Measurements from ENCODE around the gene NACC2. TPM values are rescaled to one million over a fixed set of nuclear protein-coding genes. Genes with fewer than 3 reads are reported as not detected.

NACC2 gene
- total RNA-seq, 6 experiments from 2014 or later = 10.9 to 25.8 (median 13.8) TPM

DNA sequence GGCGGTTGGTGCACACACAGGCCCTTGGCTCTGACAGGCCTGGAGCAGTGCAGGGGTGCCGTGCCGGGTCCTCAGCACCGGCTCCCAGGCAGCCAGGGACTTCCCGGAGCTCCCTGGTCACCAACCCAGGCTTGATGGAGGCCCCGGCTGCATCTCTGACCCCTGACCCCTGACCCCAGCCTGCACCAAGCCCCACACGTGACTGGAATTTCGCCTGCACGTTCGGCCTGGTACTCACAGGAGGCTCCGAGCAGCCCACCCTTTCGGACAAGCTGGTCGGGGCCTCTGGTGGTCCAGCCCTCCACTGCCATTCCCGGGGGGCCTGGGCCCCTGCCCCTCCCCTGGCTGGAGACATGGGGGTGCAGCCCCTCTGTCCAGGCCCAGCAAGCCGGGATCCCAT is 108.5 kb downstream of the NACC2 start:
- DNase-seq = no peak
- Histone ChIP-seq H3K27me3 (no peaks in the 10 kb centered on the region), H3K9me3 (no peaks in the 10 kb centered on the region), H3K36me3 (no peaks in the 10 kb centered on the region), H3K27ac (no peak overlapping the region), H3K4me3 (no peak overlapping the region), H3K4me1 (no peaks in the 10 kb centered on the region)
- TF ChIP-seq POLR2A (IDR thresholded peaks at IDR 0.05) = no peak
- TF ChIP-seq, protein P1, sequence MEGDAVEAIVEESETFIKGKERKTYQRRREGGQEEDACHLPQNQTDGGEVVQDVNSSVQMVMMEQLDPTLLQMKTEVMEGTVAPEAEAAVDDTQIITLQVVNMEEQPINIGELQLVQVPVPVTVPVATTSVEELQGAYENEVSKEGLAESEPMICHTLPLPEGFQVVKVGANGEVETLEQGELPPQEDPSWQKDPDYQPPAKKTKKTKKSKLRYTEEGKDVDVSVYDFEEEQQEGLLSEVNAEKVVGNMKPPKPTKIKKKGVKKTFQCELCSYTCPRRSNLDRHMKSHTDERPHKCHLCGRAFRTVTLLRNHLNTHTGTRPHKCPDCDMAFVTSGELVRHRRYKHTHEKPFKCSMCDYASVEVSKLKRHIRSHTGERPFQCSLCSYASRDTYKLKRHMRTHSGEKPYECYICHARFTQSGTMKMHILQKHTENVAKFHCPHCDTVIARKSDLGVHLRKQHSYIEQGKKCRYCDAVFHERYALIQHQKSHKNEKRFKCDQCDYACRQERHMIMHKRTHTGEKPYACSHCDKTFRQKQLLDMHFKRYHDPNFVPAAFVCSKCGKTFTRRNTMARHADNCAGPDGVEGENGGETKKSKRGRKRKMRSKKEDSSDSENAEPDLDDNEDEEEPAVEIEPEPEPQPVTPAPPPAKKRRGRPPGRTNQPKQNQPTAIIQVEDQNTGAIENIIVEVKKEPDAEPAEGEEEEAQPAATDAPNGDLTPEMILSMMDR (IDR thresholded peaks at IDR 0.05) = no peak
- peak in 1 of 4 donors; percentile 3 for ATAC-seq
- intact Hi-C loops (cut with DNase I) = no loop called here
- 20% methylated on average over 1 of the region's 15 CpGs for WGBS (ENCODE audit: insufficient coverage, low coverage, low lambda C conversion rate, missing lambda C conversion rate)

GRCh38 chr9:135985889-135986288 is 109.2 kb downstream of the NACC2 start:
- 92% methylated on average over 14 of the region's 21 CpGs for WGBS (ENCODE audit: insufficient coverage, low coverage, low lambda C conversion rate, missing lambda C conversion rate)
- H3K9me3 ChIP-seq = no peaks in the 10 kb centered on the region
- ATAC-seq (no peak), DNase-seq (no peak)
- H3K4me3 ChIP-seq = no peak overlapping the region
- H3K27me3 ChIP-seq = no peaks in the 10 kb centered on the region
- no peak overlapping the region for H3K27ac ChIP-seq
- TF ChIP-seq POLR2A (IDR thresholded peaks at IDR 0.05) = no peak
- TF ChIP-seq, protein P1 (IDR thresholded peaks at IDR 0.05) = no peak
- no peaks in the 10 kb centered on the region for H3K36me3 ChIP-seq
- no peaks in the 10 kb centered on the region for H3K4me1 ChIP-seq
- intact Hi-C loops (cut with DNase I) = no loop called here

DNA sequence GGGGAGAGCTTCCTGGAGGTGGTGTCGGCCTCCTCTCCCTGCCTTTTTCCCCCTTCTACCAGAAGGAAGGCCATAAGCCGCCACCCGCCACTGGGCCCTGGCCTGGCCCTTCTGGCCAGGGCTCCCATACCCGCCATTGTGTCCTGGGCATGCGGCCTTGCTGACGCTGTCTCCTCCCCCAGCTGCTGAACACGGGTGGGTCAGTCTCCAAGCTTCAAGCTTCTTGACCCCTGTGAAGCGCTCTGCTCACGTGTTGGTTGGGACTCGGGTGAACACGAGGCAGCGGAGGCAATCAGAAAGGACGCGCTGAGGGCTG is 109.7 kb downstream of the NACC2 start:
- H3K4me3 ChIP-seq = no peak overlapping the region
- ATAC-seq (no peak), DNase-seq (no peak)
- H3K27ac ChIP-seq = no peak overlapping the region
- H3K4me1 ChIP-seq = no peaks in the 10 kb centered on the region
- WGBS (ENCODE audit: insufficient coverage, low coverage, low lambda C conversion rate, missing lambda C conversion rate) = 67% methylated on average over 1 of the region's 14 CpGs
- intact Hi-C loops (cut with DNase I) = no loop called here
- no peaks in the 10 kb centered on the region for H3K36me3 ChIP-seq
- no peak for TF ChIP-seq POLR2A (IDR thresholded peaks at IDR 0.05)
- TF ChIP-seq, protein P1 (IDR thresholded peaks at IDR 0.05) = no peak
- H3K9me3 ChIP-seq = no peaks in the 10 kb centered on the region
- no peaks in the 10 kb centered on the region for H3K27me3 ChIP-seq

- H3K9me3 ChIP-seq = no peaks in the 10 kb centered on the region
- WGBS (ENCODE audit: insufficient coverage, low coverage, low lambda C conversion rate, missing lambda C conversion rate) = 81% methylated on average over 4 of the region's 22 CpGs
- TF ChIP-seq POLR2A (IDR thresholded peaks at IDR 0.05) = no peak
- TF ChIP-seq, protein P1 (IDR thresholded peaks at IDR 0.05) = no peak
- H3K4me3 ChIP-seq = no peak overlapping the region
- DNase-seq (no peak), ATAC-seq (peak in 1 of 4 donors; percentile 15)
- H3K36me3 ChIP-seq = no peaks in the 10 kb centered on the region
- H3K27ac ChIP-seq = no peak overlapping the region
- intact Hi-C loops (cut with DNase I) = no loop called here
- H3K4me1 ChIP-seq = no peaks in the 10 kb centered on the region
- H3K27me3 ChIP-seq = no peaks in the 10 kb centered on the region
These were observed 110.9 kb downstream of the NACC2 start for GRCh38 chr9:135984072-135984710.

Measured in right lobe of liver (tissue), 6 donors.